GM13977 (cell line): ENCODE measurements around the gene PHKA1.
"Not testable (repeated sequence)": the region's sequence is repeated elsewhere in the genome, so short reads cannot be mapped to it uniquely, and the experiment has no call there.

ENCODE experiments used
- DNase-seq: peaks from one replicate; pipeline ENCODE4 v3.0.0; 2012; ENCODE audit warnings: low spot score
- in situ Hi-C: fragments of 300-500 bp; cut with MboI; formaldehyde crosslinking; loops from one replicate; pipeline ENCODE4 v1.12.0; 2022; ENCODE audit warnings: low sequenced_read_pairs, low pct_unique_long_range_greater_than_20kb, mixed read lengths, inconsistent platforms; ENCODE audit not compliant: unreplicated experiment
- TF ChIP-seq, protein P1 (sequence below): IDR thresholded peaks from 2 replicates; pipeline ENCODE4 v1.5.1; 2012; ENCODE audit warnings: mild to moderate bottlenecking, control low read depth; ENCODE audit not compliant: insufficient read depth; ENCODE audit errors: extremely low read depth, missing control alignments

The PHKA1 gene

DNA sequence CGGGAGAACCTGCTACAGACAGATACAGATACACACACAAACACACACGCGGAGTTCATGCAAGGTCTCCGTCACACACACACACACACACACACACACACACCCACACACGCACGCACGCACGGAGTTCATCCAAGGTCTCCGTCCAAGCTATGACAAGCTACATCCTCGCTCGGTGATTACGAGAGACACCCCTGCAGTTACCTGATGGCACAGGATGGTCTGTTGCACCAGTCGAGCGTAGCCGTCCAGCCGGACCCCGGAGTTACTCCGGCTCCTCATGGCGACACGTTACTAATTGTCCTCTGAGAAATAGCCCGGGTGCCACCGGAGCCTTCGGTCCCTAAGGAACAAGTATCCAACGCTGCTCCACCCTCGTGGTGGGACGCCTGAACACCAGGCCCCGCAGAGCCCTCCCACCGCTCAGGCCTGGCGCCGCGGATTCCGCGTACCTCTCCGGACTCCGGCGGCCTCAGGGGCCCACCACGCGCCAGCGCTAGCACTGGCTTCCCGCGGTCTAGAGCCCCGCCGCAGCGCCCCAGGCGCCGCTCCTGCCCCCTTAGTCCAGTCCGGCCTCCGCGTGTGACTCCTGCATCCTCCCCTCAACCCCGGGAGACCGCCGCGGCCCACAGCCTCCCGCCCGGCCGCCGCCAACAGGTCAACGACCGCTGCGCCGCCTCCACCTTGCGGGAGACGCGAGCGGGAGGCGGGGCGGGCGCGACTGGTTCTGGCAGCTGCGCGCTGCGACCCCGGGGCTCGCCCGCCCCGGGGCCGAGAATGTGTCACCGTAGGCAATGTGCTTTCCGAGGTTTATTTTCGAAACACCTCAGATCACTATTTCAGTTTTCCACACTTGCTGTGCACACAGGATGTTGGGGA lies at the start of gene PHKA1:
TSS of gene PHKA1 (minus strand) at position 708 of the 879 bp plus-strand sequence. CDS start at position 282, 426 bp downstream.
- in situ Hi-C loops, result not testable (repeated sequence)
- peak; percentile 54 for DNase-seq

DNA sequence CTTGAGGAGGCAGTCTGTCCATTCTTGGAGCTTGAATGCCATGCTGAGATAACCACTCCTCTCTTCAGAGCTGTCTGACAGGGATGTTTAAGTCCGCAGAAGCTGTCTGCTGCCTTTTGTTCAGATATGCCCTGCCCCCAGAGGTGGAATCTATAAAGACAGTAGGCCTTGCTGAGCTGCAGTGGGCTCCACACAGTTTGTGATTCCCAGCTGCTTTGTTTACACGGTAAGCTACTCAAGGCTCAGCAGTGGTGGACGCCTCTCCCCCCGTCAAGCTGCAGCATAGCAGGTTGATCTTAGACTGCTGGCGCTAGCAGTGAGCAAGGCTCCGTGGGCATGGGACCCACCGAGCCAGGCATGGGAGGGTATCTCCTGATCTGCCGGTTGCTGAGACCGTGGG lies 46.3 kb upstream of the PHKA1 start:
- in situ Hi-C loops, result not testable (repeated sequence)

DNA sequence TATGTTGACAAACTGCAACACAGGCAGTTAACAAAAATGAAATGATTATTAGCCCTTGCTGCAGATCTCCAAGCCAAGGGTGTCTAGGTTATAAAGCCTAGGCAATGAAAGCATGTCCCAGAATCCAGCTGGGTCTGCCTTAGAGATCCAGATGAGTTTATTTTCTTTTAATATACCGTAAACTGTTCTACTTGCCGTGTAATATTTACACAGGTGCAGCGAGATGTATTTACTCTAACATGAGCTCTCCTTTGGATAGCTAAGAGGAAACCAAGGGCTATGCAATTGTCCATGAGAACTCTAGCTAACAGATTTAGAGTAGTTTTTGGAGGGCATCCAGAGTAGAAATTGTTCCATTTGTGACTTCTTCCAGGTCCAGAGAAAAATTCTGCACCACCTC lies 34.4 kb upstream of the PHKA1 start:
- in situ Hi-C loops, DNase-seq: not testable (repeated sequence)

More for the DNA sequence above, 46.3 kb upstream of the PHKA1 start:
- DNase-seq, result not testable (repeated sequence)

DNA sequence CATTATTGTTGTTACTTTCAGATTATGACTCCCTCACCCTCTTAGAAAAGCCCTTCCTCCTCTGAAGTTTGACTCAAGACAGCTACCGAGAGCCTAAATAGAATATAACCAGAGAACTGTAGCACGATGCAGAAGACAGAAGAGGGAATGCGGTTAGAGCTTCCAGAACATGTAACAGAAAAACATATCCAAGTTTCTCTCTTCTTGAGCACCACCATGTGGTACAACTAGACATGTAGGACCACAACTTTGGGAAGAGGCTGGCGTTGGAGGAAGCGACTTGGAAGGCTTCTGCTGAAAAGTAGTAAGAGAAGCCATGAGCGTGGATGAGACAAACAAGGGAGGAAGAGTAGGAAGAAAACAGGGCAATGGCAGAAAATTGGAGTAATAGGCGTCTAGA lies 31.4 kb upstream of the PHKA1 start:
- DNase-seq, in situ Hi-C loops: not testable (repeated sequence)

DNA sequence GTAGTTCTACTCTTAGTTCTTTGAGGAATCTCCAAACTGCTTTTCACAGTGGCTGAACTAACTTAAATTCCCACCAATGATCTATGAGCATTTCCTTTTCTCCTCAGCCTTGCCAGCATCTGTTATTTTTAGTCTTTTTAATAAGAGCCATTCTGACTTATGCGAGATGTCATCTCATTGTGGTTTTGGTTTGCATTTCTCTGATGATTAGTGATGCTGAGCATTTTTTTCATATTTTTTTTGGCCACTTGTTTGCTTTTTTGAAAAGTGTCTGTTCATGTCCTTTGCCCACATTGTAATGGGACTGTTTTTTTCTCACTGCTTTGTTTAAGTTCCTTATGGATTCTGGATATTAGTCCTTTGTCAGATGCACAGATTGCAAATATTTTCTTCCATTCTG lies 21.5 kb upstream of the PHKA1 start:
- no peak for DNase-seq
- TF ChIP-seq, protein P1, sequence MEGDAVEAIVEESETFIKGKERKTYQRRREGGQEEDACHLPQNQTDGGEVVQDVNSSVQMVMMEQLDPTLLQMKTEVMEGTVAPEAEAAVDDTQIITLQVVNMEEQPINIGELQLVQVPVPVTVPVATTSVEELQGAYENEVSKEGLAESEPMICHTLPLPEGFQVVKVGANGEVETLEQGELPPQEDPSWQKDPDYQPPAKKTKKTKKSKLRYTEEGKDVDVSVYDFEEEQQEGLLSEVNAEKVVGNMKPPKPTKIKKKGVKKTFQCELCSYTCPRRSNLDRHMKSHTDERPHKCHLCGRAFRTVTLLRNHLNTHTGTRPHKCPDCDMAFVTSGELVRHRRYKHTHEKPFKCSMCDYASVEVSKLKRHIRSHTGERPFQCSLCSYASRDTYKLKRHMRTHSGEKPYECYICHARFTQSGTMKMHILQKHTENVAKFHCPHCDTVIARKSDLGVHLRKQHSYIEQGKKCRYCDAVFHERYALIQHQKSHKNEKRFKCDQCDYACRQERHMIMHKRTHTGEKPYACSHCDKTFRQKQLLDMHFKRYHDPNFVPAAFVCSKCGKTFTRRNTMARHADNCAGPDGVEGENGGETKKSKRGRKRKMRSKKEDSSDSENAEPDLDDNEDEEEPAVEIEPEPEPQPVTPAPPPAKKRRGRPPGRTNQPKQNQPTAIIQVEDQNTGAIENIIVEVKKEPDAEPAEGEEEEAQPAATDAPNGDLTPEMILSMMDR, result no peak
- in situ Hi-C loops, result no loop called here

DNA sequence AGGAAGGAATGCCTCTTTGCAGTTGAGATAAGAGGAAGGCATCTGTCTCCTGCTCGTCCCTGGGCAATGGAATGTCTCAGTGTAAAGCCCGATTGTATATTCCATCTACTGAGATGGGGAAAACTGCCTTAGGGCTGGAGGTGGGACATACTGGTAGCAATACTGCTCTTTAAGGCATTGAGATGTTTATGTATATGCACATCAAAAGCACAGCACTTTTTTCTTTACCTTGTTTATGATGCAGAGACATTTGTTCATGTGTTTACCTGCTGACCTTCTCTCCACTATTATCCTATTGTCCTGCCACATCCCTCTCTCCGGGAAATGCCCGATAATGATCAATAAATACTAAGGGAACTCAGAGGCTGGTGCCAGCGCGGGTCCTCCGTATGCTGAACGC lies 19.5 kb upstream of the PHKA1 start:
- in situ Hi-C loops, DNase-seq: not testable (repeated sequence)

DNA sequence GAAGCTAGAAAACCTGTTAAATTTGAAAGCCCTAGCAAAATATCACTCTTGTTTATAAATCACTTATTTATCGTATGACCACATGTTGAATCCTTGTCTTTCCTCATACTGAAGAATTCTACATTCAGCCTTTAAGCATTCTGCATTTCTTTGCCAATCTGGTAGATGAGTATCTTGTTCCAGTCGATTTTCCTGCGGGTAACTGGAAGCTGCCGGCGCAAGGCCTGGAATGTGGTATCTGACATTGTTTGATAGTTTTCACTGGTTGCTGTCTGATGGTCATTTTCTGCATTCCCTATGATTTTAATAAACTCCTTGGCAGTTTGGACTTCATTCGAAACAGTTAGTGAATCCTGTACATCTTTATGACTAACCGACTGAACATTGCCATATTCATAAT lies 13.7 kb upstream of the PHKA1 start:
- in situ Hi-C loops, result no loop called here
- TF ChIP-seq, protein P1, result no peak
- no peak for DNase-seq

DNA sequence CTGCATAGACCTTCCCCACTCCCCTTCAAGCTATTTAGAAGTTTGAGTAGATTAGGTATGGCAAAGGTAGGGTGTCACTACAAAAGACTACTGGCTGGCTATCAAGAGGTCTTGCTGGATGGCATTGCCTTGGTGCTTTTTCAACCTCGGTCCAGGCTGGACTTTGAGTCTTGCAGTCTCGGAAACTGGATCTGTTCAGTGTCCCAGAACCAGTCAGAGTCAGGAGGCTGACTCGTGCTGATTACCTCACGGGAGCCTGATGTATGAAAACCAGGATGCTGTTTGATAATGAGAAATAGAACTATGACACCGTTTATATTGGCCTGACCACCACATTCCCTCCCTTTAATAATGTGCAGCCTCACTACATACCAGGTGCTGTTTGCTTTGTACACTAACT lies 2.7 kb upstream of the PHKA1 start:
- in situ Hi-C loops, result no loop called here
- no peak for DNase-seq
- TF ChIP-seq, protein P1, result no peak

DNA sequence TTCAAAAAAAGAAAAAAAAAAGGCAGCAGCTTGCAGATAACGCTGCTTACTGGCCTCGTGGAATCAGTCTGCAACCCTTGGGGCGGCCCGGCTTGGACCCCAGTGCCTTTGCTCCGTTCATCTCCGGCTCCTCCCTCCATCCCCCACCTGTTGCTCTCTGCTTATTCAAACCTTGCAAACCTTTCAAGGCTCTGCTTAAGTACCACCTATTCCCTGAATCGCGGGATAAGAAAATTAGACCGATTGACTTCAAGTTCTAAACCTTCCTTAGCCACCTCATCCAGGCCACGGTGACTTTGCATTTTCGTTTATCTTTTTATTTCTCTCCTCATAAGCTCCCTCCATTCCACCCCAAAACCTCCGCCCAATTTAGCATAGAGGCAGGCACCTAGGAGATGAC lies 1.4 kb upstream of the PHKA1 start:
- DNase-seq, result no peak
- TF ChIP-seq, protein P1, result no peak
- in situ Hi-C loops, result no loop called here
